Lower leg skin (tissue), 3 donors: Measurements from ENCODE around the gene GLCE.

Experiments
- POLR2A ChIP-seq, 2 donors: fragments of 450-650 bp; IDR thresholded peaks; one replicate each; pipeline ENCODE4 v1.6.1; 2016 to 2017; ENCODE audit warnings: antibody characterized with exemption in 2 of 2, mild to moderate bottlenecking in 1 of 2, moderate library complexity in 1 of 2
- TF ChIP-seq, protein P1 (sequence below), 3 donors: fragments of 450-650 bp; IDR thresholded peaks; one replicate each; pipeline ENCODE4 v1.5.1; 2016; ENCODE audit warnings: antibody characterized with exemption in 3 of 3, mild to moderate bottlenecking in 3 of 3, moderate library complexity in 2 of 3

- TF ChIP-seq, protein P1, sequence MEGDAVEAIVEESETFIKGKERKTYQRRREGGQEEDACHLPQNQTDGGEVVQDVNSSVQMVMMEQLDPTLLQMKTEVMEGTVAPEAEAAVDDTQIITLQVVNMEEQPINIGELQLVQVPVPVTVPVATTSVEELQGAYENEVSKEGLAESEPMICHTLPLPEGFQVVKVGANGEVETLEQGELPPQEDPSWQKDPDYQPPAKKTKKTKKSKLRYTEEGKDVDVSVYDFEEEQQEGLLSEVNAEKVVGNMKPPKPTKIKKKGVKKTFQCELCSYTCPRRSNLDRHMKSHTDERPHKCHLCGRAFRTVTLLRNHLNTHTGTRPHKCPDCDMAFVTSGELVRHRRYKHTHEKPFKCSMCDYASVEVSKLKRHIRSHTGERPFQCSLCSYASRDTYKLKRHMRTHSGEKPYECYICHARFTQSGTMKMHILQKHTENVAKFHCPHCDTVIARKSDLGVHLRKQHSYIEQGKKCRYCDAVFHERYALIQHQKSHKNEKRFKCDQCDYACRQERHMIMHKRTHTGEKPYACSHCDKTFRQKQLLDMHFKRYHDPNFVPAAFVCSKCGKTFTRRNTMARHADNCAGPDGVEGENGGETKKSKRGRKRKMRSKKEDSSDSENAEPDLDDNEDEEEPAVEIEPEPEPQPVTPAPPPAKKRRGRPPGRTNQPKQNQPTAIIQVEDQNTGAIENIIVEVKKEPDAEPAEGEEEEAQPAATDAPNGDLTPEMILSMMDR (IDR thresholded peaks at IDR 0.05): no peak
- no peak for TF ChIP-seq POLR2A (IDR thresholded peaks at IDR 0.05)
These were observed 128.3 kb downstream of the GLCE start for GRCh38 chr15:69288531-69289341.
